Measurements from ENCODE around the gene SRRT.

Gene SRRT

DNA sequence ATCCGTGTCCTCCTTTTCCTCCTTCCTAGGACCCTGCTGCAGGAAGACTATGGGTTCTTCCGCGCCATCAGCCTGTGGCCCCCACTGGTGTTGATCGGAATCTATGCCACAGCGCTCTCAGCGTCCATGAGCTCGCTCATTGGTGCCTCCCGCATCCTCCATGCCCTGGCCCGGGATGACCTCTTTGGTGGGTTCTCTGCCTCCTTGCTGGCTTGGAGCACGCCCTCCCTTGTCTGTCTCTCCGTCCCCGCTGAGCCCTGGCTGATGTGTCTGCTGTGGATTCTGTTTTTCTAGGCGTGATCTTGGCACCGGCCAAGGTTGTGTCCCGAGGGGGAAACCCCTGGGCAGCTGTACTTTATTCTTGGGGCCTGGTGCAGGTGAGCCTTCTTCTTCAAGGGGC, 15.0 kb upstream of the SRRT start:
- TF ChIP-seq, protein P1, sequence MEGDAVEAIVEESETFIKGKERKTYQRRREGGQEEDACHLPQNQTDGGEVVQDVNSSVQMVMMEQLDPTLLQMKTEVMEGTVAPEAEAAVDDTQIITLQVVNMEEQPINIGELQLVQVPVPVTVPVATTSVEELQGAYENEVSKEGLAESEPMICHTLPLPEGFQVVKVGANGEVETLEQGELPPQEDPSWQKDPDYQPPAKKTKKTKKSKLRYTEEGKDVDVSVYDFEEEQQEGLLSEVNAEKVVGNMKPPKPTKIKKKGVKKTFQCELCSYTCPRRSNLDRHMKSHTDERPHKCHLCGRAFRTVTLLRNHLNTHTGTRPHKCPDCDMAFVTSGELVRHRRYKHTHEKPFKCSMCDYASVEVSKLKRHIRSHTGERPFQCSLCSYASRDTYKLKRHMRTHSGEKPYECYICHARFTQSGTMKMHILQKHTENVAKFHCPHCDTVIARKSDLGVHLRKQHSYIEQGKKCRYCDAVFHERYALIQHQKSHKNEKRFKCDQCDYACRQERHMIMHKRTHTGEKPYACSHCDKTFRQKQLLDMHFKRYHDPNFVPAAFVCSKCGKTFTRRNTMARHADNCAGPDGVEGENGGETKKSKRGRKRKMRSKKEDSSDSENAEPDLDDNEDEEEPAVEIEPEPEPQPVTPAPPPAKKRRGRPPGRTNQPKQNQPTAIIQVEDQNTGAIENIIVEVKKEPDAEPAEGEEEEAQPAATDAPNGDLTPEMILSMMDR (IDR thresholded peaks at IDR 0.05; ENCODE audit: extremely low read depth, missing control alignments) = no peak
- DNase-seq (ENCODE audit: low spot score) = no peak

DNA sequence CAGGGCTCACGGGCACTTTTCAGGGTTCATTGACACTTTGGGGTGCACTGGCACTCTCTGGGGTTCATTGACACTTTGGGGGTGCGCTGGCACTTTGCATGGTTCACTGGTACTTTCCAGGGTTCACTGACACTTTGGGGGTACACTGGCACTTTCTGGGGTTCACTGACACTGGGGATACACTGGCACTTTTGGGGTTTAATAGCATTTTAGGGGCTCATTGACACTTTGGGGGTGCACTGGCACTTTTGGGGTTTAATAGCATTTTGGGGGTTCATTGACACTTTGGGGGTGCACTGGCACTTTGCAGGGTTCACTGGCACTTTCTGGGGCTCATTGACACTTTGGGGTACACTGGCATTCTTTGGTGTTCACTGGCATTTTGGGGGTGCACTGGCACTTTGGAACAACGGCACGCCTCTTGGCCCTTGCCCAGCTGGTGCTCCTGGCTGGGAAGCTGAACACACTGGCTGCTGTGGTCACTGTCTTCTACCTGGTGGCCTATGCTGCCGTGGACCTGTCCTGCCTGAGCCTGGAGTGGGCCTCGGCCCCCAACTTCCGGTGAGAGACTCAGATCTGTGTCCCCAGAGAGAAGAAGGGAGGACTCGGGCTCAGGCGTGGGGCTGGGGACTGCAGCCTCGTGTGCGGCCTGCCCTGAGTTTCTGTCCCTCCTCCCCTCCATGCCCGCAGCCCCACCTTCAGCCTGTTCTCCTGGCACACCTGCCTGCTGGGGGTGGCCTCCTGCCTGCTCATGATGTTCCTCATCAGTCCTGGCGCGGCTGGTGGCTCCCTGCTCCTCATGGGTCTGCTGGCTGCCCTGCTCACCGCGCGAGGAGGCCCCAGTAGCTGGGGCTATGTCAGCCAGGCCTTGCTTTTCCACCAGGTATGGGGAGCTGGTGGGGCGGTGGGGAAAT, 13.9 kb upstream of the SRRT start:
- no peak for DNase-seq (ENCODE audit: low spot score)
- TF ChIP-seq, protein P1 (IDR thresholded peaks at IDR 0.05; ENCODE audit: extremely low read depth, missing control alignments) = no peak

DNA sequence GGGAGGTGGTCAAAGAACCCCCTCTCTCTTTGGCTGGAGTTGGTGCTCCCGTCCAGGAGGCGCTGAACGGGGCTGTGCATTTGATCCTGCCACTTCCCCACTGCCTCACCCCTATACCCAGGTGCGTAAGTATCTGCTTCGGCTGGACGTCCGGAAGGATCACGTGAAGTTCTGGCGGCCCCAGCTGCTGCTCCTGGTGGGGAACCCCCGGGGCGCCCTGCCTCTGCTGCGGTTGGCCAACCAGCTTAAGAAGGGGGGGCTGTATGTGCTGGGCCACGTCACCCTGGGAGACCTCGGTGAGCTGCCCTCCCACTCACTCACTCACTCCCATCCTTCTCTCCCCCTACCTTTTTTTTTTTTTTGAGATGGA, 13.3 kb upstream of the SRRT start:
- no peak for DNase-seq (ENCODE audit: low spot score)
- TF ChIP-seq, protein P1 (IDR thresholded peaks at IDR 0.05; ENCODE audit: extremely low read depth, missing control alignments) = no peak

DNA sequence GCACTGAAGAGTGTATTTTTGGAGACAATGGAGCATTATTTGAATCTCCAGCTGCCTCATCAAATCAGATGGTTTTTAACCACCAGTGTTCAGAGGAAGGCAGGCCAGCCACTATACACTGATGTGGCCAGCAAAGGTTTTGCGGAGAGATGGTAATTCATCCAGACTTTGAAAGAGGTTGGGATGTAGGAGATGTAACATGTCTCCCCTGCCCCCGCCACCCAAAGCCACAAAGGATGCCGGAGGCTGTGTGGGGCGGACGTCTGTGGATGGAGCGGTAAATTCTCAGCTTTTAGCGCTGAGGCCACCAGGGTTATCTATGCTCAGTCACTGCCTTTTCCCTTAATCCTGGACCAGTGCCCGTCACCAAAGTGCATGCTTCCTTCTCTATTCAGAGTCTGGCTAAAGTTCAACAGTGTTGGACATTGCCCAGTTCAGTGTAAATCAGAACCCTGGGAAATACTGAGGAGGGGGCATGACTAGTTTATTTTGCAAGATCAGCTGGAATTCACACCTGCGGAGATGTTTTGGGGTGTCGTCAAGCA, 11.4 kb upstream of the SRRT start:
- TF ChIP-seq, protein P1 (IDR thresholded peaks at IDR 0.05; ENCODE audit: extremely low read depth, missing control alignments) = no peak
- DNase-seq (ENCODE audit: low spot score) = no peak

DNA sequence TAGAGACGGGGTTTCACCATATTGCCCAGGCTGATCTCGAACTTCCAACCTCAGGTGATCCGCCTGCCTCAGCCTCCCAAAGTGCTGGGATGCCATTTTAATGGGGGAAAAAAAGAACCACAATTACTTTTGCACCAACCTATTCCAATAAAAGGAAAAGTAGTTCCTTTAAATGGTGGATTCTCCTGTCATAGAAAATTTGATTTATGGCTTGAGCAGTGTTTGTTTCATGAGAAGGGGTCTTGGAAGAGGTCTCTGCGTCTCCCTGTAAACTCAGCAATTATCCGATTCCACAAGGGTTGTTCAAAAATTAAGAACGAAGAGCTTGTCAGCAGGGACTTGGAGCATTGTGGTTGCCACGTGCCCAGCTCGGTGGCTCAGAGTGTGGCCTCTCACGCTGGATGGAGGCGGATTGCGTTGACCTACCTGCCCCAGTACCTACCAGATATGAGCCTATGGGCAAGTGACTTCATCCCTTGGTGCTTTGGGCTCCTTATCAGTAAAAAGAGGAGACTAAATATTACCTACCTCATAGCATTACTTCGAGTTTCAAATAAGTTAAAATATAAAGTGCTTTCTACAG, 10.5 kb upstream of the SRRT start:
- TF ChIP-seq, protein P1 (IDR thresholded peaks at IDR 0.05; ENCODE audit: extremely low read depth, missing control alignments) = no peak
- DNase-seq (ENCODE audit: low spot score) = no peak

DNA sequence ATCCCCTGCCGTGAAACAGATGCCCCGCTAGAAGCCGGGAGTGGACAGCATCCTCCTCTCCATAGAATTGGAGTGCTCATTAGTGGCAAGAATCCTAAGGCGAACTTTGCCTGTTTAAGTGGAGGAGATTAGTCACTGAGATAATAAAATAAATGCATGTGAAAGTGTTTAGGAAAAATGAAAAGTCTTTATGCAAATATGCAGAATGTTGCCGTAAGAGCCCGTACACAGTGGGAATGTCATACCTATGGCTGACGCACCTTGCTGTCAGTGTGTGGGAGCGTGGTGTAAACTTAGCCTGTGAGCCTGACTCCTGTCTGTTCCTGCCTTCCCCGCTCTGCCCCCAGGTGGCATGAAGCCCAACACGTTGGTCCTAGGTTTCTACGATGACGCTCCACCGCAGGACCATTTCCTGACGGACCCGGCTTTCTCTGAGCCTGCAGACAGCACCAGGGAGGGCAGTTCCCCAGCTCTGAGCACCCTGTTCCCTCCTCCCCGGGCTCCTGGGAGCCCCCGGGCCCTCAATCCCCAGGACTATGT, 9.5 kb upstream of the SRRT start:
- DNase-seq (ENCODE audit: low spot score) = no peak
- TF ChIP-seq, protein P1 (IDR thresholded peaks at IDR 0.05; ENCODE audit: extremely low read depth, missing control alignments) = no peak

Measured in GM20000 (cell line).